Spinal cord (tissue), 10 donors: ENCODE measurements around the gene KLHL42. TPM values are rescaled to one million over a fixed set of nuclear protein-coding genes. Genes with fewer than 3 reads are reported as not detected.
A peak's percentile ranks its signal among the peaks of the same experiment; 100 is the strongest.

Source experiments
- DNase-seq, 6 donors: peaks; one replicate each; pipeline versions ENCODE4 v3.0.0 to v3.0.0-alpha.2; 2013 to 2015; ENCODE audit warnings: low spot score in 6 of 6, low read depth in 4 of 6
- H3K27ac ChIP-seq: one replicate; pipeline ENCODE4 v1.5.1; 2013; ENCODE audit warnings: low read depth, low read length, control low read depth
- H3K27me3 ChIP-seq: one replicate; pipeline ENCODE4 v1.6.1; 2013; ENCODE audit warnings: low read length; ENCODE audit not compliant: control insufficient read depth, insufficient read depth
- H3K36me3 ChIP-seq: one replicate; pipeline ENCODE4 v1.6.1; 2013; ENCODE audit warnings: low read length; ENCODE audit not compliant: control insufficient read depth, insufficient read depth
- H3K4me1 ChIP-seq: one replicate; pipeline ENCODE4 v1.6.1; 2013; ENCODE audit warnings: low read length; ENCODE audit not compliant: control insufficient read depth, insufficient read depth
- H3K4me3 ChIP-seq: one replicate; pipeline ENCODE4 v1.5.1; 2013; ENCODE audit warnings: low read depth, low read length, control low read depth
- H3K9me3 ChIP-seq: one replicate; pipeline ENCODE4 v1.6.1; 2013; ENCODE audit warnings: low read length; ENCODE audit not compliant: control insufficient read depth, insufficient read depth
- WGBS: methylation state at CpG from one replicate; pipeline ENCODE4 v1.1.5; 2013; ENCODE audit warnings: missing lambda C conversion rate; ENCODE audit not compliant: insufficient coverage; 5-methylcytosine and 5-hydroxymethylcytosine counted together
- polyA plus RNA-seq, 2 donors: library from polyadenylated mRNA; unstranded; fragments of 120-200 nt; gene quantifications; one replicate each; pipeline ENCODE4 v1.2.1, GENCODE V29; 2013; ENCODE audit not compliant: insufficient read length in 2 of 2
- total RNA-seq, 2 donors: library from RNA; depleted of rRNA in 1 of 2; stranded (reverse); fragments of 120-200 nt in 1 of 2; fragments of >200 nt in 1 of 2; gene quantifications; one replicate each; pipeline versions ENCODE4 v1.2.3 to v1.2.4, GENCODE V29; 2013 to 2014
- donor health status: healthy.

Gene KLHL42
- total and polyA plus RNA-seq, 4 donors = 34.5 to 81.4 (median 44.4) TPM

DNA sequence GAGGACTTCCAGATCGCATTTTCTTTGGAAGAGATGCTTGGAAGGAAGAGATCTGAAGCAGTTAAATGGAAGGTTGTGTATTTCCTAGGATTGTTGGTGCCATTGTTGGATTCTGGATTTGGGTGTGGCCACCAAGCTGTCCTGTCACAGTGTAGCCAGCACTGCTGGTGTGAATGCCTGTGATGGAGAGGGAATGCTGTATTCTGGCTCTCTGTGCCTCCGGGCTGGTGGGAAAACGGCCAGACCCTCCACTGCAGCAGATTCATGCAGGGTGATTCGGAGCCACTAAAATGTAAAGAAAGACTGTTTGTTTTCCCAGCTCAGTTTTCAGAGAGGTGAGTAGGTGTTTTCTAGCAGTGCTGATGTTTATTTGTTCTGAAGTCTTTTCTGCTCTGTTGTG, 30.7 kb downstream of the KLHL42 start:
- no peaks in the 10 kb centered on the region for H3K9me3 ChIP-seq
- WGBS = 46% methylated on average over 4 of the region's 4 CpGs
- no peaks in the 10 kb centered on the region for H3K4me1 ChIP-seq
- no peak overlapping the region for H3K4me3 ChIP-seq
- DNase-seq = peak in 2 of 6 donors; percentile 16 to 39
- no peaks in the 10 kb centered on the region for H3K36me3 ChIP-seq
- no peaks in the 10 kb centered on the region for H3K27me3 ChIP-seq
- H3K27ac ChIP-seq = no peak overlapping the region

DNA sequence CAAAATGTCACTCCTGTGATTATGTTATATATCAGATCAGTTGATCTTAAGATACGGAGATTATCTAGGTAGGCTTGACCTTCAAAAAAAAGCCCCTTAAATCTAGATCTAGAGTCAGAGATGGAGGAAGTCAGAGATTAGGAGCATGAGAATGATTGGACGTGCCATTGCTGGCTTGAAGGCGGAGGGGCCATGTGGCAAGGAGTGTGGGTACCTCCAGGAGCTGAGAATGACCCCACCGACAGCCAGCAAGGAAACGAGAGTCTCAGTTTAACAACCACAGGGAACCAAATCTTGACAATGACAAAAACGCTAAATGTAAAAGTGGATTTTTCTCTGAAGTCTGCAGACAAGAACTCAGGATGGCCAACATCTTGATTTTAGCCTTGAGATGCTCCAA, 32.5 kb downstream of the KLHL42 start:
- Histone ChIP-seq H3K36me3 (no peaks in the 10 kb centered on the region), H3K4me1 (no peaks in the 10 kb centered on the region), H3K4me3 (no peak overlapping the region), H3K9me3 (no peaks in the 10 kb centered on the region), H3K27me3 (no peaks in the 10 kb centered on the region), H3K27ac (no peak overlapping the region)
- 80% methylated on average over 5 of the region's 6 CpGs for WGBS
- DNase-seq = no peak

- no peaks in the 10 kb centered on the region for H3K27me3 ChIP-seq
- no peak for DNase-seq
- no CpG with 5 or more reads among the region's 2 CpGs for WGBS
- H3K9me3 ChIP-seq = no peaks in the 10 kb centered on the region
- H3K4me3 ChIP-seq = no peak overlapping the region
- no peaks in the 10 kb centered on the region for H3K4me1 ChIP-seq
- H3K36me3 ChIP-seq = no peaks in the 10 kb centered on the region
- H3K27ac ChIP-seq = no peak overlapping the region
Observed at GRCh38 chr12:27814411-27814810, 34.4 kb downstream of the KLHL42 start.

DNA sequence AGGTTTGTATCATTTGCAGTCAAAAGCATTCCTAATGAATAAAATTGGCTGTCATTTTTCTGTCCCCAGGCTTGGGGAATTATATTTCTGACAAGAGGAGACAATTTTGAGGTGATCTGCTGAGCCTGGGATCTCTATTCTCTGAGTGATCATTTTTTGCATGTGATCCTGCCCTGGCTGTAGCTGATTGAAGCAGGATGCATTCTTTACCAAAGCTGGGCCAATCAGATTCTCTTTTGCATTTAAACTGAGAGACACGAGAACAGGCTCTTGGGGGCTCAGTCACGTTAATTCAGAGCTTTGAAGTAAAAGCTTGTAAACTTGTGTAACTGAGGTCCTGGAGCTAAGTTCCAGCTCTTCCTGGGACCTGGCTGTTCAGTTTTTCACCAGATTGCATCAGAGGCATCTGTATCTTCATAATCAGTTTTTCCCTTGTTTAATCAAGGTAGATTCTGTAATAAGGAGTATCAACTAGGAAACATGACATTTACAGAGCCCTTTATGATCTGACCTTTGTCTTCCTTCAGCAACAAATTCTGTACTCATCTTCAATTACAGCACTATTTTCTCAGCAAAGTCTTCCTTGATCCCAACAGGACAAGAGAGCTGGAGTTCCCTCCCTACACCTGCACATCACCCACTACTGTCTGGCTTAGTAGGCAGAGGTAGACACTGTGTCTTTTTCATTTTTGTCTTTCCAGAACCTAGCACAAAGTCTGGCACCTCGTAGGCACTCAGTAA, 35.0 kb downstream of the KLHL42 start:
- no peak for DNase-seq
- Histone ChIP-seq H3K4me1 (no peaks in the 10 kb centered on the region), H3K36me3 (no peaks in the 10 kb centered on the region), H3K9me3 (no peaks in the 10 kb centered on the region), H3K4me3 (no peak overlapping the region), H3K27ac (no peak overlapping the region), H3K27me3 (no peaks in the 10 kb centered on the region)
- 62% methylated on average over 2 of the region's 3 CpGs for WGBS

- Histone ChIP-seq H3K27me3 (no peaks in the 10 kb centered on the region), H3K4me1 (no peaks in the 10 kb centered on the region), H3K27ac (no peak overlapping the region), H3K4me3 (no peak overlapping the region), H3K36me3 (no peaks in the 10 kb centered on the region), H3K9me3 (no peaks in the 10 kb centered on the region)
- 90% methylated on average over 4 of the region's 4 CpGs for WGBS
- no peak for DNase-seq
Observed at GRCh38 chr12:27817766-27818165, 37.7 kb downstream of the KLHL42 start.

DNA sequence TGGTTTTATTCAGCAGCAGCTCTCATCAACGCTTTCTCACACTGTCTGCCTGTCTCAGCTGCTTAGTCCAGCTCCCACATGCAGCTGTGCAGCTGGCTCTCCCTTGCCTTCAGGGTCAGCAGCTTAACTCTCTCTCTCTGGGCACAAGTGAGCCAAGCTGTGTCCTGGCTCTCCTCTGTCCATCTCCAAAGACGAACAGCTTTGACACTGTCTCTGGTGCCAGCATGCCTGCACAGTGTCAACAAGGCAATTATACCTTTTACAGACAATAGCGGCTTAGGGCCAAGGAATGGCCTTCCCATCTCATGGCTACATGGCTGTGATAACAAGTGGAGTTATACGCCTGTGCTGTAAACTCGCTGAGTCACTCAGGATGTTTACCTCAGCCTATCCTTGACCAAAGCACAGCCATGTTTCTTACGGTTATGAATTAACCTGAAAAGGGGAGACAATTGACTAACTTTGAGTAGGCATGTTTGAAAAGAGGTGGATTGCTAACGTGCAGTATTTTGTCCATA, 38.4 kb downstream of the KLHL42 start:
- H3K36me3 ChIP-seq = no peaks in the 10 kb centered on the region
- no peak overlapping the region for H3K4me3 ChIP-seq
- no peaks in the 10 kb centered on the region for H3K9me3 ChIP-seq
- H3K27ac ChIP-seq = no peak overlapping the region
- H3K27me3 ChIP-seq = no peaks in the 10 kb centered on the region
- no peaks in the 10 kb centered on the region for H3K4me1 ChIP-seq
- peak in 2 of 6 donors; percentile 9 to 11 for DNase-seq
- WGBS = 31% methylated on average over 1 of the region's 7 CpGs

- H3K27ac ChIP-seq = no peak overlapping the region
- WGBS = no CpG with 5 or more reads among the region's 5 CpGs
- no peak for DNase-seq
- no peaks in the 10 kb centered on the region for H3K4me1 ChIP-seq
- no peak overlapping the region for H3K4me3 ChIP-seq
- H3K9me3 ChIP-seq = no peaks in the 10 kb centered on the region
- no peaks in the 10 kb centered on the region for H3K27me3 ChIP-seq
- no peaks in the 10 kb centered on the region for H3K36me3 ChIP-seq
Observed at GRCh38 chr12:27820564-27820963, 40.5 kb downstream of the KLHL42 start.

DNA sequence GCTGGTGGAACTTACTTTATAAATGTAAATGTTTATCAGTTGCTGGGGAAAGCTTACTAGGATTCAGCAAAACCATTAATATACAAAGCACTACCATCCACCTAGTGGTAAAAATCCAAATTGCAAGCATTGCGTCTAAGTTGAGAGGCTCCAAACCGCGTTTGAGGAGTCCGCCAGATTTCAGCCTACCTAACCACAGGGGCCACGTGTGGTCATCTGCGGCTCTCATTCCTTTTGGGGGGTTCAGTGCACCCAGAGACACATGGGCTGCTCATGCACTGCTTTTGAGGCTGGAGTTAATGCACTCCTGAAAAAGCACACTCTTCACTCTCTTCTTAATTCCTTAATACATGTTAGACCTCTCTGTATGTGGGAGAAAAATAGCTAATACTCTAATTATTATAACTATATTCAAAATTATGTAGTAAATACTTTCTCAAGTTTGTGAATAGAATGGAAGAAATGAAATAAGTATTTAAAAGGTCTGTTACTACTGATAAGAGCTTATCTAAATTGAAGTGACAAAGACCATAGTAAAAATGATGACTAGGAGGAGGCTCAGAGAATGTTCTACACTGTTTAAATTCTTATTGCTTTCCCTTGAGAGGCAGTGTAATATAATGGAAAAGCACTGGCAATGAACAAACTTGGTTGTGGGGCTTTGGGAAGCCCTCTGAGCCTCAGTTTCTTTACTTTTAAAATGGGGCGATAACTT, 41.4 kb downstream of the KLHL42 start:
- peak in 5 of 6 donors; percentile 21 to 79 (median 33) for DNase-seq
- no peak overlapping the region for H3K4me3 ChIP-seq
- no peaks in the 10 kb centered on the region for H3K27me3 ChIP-seq
- no peak overlapping the region for H3K27ac ChIP-seq
- no peaks in the 10 kb centered on the region for H3K9me3 ChIP-seq
- H3K36me3 ChIP-seq = no peaks in the 10 kb centered on the region
- H3K4me1 ChIP-seq = no peaks in the 10 kb centered on the region
- WGBS = 8% methylated on average over 5 of the region's 7 CpGs

DNA sequence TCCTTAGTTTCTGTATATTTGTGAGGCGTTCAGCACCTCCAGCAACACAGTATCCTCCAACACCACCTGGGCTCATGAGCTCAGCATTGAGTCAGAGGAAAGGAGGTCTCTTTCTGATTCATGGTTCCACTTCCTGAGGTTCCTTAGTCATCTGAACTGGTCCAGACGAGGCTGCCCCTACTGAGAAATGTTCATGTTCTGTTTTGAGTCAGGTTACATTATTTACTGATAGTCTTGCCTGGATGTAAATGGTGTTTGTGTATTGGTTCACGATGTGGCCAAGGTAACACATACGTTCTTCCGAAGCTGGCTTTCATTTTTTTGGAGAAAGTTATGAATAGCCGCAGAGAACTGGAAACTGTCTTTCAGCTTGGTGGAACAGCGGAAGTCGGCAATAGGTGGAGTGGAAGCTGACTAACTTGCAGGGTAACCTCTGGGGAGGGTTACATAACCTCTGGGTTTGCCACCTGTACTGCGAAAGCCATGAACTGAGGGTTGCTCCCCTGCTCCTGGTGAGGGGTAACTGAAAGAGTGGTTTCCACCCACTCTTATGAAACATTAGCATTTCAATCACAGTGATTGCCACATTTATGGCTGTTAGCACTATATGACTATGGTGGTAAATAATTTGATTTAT, 42.2 kb downstream of the KLHL42 start:
- no peaks in the 10 kb centered on the region for H3K36me3 ChIP-seq
- WGBS = 93% methylated on average over 6 of the region's 9 CpGs
- no peak for DNase-seq
- no peaks in the 10 kb centered on the region for H3K4me1 ChIP-seq
- no peak overlapping the region for H3K27ac ChIP-seq
- no peak overlapping the region for H3K4me3 ChIP-seq
- no peaks in the 10 kb centered on the region for H3K9me3 ChIP-seq
- no peaks in the 10 kb centered on the region for H3K27me3 ChIP-seq
